Ramos (cell line): Measurements from ENCODE around the gene MOB3B.

Experiments used
- in situ Hi-C: fragments of 300-500 bp; cut with MboI; formaldehyde crosslinking; loops from one replicate; pipeline ENCODE4 v1.14.3; 2022; ENCODE audit warnings: low sequenced_read_pairs; ENCODE audit not compliant: unreplicated experiment

The MOB3B gene

GRCh38 chr9:27351438-27351837, 178.2 kb downstream of the MOB3B start:
- in situ Hi-C loops = no loop called here

DNA sequence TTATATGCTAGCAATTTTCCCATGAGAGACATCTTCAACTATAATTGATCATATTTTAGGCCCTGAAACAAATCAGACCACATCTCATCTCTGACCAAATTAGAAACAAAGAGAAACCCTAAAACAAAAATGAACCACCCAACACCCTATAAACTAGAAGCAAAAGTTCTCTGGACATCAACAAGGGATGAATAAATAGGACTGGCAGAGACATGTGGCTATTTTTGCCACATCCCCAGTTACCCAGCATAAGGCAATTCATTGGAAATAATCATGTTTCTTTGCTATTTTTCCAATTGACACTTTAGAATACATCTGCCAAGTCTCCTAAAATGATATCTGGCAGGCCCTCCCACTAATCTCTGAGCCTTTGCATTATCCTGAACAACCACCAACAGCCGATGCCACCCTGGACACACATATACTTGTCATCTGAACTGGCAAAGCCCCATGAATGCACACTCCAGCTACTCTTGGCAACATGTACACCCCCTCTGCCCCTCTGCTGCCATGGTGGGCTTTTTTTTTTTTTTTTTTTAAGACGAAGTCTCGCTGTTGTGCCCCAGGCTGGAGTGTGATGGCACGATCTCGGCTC, 179.1 kb downstream of the MOB3B start:
- in situ Hi-C loops = no loop called here

GRCh38 chr9:27349698-27350080, 179.9 kb downstream of the MOB3B start:
- in situ Hi-C loops = no loop called here

DNA sequence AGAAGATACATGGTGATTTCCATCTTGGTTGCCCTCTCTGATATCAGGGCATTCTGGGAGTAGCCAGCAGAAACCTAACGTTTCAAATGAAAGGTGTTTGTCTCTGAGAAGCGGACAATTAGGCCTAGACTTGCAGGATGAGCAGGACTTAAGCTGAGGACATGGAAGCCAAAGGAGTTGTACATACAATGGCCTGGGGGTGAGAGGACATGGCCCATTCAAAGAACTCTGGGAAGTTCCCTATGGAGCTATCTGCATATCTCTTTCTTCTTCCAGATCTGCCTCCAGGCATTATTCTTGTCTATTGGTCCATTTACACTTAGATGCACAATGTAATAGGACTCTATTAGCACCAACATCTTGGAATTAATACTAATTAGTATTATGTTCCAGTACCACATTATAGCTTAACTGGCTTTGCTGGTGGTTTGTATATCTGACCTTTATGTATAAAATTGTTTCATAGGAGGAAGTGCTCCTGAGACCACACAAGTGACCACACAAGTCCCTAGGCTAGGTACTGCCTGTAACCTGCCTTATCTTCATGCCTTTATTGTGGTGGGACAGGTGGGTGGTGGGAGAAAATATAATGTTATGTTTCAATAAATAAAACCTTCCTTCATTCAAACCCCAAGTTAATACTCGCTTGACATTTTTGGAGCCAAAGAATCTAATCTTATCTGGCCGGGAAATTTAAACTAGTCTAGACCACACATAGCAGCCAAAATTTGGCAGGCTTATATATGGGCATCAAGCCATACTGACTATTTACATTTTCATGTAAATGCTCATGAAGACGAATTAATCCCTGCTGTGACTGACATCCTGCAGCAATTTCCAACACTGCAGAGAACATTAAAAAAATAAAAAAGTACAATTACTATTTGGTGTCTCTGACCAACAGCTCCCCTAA, 180.6 kb downstream of the MOB3B start:
- in situ Hi-C loops = no loop called here

- in situ Hi-C loops = no loop called here
Measured at GRCh38 chr9:27347889-27348288, 181.7 kb downstream of the MOB3B start.

- in situ Hi-C loops = no loop called here
Measured at GRCh38 chr9:27344776-27345175, 184.8 kb downstream of the MOB3B start.

DNA sequence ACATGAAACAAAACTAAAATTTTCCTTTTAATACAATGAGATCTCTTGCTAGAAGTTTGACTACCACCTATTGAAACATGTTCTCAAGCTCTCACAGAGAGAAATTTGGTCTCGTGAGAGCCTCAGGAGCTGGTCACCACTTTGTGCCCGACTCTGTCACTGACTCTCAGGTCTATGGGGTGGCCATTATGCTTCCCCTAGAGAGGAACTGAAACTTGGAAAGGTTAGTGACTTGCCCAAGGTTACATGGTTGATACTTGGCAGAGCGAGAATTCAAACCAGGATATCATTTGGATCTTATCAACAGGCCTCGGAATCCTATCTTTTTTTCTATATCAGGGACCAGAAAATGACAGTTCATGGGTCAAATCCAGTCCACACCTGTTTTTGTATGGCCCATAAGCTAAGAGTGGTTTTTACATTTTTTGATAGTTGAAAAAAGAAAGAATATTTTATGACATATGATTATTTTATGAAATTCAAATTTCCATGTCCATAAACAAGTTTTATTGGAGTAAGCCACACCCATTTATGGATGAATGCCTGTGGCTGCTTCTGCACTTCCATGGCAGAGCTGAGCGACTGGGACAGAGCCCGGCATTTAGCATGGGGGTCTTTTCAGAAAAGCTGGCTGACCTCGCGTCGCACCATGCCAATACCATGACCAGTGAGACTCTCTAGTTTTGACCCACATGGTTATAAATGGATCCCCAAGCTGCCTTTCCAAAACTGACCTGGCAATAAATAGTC, 187.9 kb downstream of the MOB3B start:
- in situ Hi-C loops = no loop called here

DNA sequence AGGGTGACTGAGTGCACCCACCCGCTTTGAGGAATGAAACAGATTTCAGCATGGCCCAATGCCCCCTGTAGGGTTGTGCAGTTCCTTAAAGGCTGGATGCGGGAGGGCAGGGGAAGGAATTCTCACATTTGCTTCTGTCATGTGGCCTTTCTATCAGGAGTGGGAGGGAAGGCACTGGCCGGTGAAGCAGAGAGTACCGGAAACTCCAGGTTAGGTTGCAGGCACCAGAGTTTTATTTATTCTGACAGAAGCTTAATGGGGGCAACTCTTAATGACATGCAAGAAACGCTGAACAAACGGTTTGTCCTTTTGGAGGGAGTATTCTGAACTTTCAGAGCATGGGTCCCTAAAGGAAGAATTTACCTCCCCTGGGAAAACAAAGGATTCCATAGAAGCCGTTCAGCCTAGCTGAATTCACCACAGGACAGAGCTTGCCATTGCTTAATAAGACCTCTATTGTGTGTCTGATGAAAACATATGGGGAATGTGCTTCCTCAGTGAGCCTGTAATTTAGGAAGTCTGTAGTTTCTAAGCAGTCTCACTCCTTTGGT, 188.6 kb downstream of the MOB3B start:
- in situ Hi-C loops = no loop called here

DNA sequence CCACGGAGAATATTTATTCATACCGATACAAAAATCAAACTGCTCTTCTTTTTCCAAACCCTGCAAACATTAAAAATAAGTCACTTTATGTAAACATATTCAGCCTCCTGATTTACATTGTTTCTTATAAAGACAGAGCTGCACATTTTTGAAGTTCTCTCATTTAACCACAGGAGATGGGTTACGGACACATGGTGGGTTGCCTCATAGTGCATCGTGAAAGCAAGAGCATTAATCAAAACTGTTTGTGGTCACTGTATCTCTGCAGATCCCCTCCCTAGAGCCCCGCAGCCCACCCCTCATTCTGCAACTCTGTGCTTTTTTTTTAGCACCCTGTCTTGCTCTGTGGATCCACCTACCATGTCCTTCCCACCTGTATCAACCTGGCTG, 189.3 kb downstream of the MOB3B start:
- in situ Hi-C loops = no loop called here

- in situ Hi-C loops = loop anchor here (10.0 kb wide), 1 partner anchor 185 kb away; the partner anchor contains the start of genes IFNK and MOB3B
Measured at GRCh38 chr9:27339661-27340284, 189.8 kb downstream of the MOB3B start.

DNA sequence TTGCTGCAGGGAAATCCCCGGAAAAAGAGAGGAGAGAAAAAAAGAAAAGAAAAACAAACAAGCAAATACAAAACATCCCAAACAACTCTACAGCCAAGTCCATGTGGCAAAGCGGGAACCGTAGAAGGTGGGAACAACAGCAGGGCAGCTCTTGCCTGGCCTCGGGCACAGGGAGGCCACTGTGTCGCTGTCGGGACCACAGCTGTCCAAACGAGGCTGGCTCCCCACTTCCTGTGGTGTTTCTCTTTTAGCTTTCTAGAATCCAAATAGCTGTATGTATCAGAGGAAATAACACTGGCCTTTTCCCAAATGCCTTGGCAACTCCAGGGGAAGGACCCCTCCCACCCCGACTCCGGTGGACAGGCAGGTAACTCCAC, 191.1 kb downstream of the MOB3B start:
- in situ Hi-C loops = loop anchor here (10.0 kb wide), 1 partner anchor 186 kb away; the partner anchor contains the start of genes IFNK and MOB3B

GRCh38 chr9:27337833-27338526, 191.6 kb downstream of the MOB3B start:
- in situ Hi-C loops = loop anchor here (10.0 kb wide), 1 partner anchor 187 kb away; the partner anchor contains the start of genes IFNK and MOB3B

DNA sequence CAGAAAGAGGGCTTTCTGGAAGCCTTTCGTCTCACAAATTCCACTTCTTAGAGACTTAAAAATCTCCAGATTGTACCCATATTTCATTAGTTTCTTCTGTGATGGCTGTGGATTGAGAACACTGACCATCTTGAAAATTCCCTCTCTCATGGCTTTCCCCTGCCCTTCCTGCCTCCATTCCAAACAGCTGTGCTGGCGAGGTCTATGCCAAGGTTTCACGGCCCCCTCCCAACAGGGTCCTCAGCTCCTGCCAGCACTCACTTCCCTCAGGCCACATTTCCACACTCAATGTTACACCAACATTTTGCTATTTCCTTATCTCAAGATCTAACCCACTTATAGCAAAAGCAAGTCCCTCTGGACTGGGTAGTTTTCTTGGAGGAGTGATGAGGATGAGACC, 192.4 kb downstream of the MOB3B start:
- in situ Hi-C loops = loop anchor here (10.0 kb wide), 1 partner anchor 188 kb away; the partner anchor contains the start of genes IFNK and MOB3B

DNA sequence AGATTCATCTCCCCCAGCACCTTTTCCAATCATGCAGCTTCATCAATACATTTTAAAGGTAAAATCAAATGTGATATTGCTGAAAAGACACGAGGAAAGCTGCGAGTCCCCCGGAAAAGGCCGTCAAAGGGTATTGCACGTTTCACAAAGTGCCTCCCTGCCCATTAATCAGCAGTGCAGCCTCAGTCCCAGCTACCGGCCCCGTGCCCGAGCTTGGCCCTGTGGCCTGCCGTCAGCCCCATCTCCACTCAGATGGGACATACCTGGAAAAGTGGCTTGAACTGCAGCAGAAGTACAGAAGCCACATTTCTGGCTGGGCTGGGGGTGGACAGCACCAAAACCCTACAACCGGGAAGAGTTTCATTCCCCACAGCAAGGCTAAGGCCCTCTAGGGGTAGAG, 192.8 kb downstream of the MOB3B start:
- in situ Hi-C loops = loop anchor here (10.0 kb wide), 1 partner anchor 188 kb away; the partner anchor contains the start of genes IFNK and MOB3B

DNA sequence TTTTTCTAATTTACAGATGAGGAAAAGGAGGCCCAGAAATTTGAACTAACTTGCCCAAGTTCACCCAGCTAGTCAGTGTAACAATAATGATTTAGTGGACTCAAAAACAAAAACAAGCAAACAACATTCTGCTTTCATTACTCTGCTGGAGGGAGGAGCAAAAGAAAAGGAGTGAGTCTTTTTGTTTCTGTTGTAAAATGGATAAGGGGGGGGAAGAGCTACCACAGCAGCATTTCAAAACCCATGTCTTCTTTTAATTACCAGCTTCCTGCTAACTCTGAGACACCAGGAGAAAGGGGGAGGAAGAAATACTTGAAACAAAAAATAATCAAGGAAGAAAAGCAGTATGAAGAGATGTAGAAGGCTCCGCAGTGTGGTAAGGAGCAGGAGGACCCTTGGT, 193.5 kb downstream of the MOB3B start:
- in situ Hi-C loops = loop anchor here (10.0 kb wide), 1 partner anchor 189 kb away; the partner anchor contains the start of genes IFNK and MOB3B

DNA sequence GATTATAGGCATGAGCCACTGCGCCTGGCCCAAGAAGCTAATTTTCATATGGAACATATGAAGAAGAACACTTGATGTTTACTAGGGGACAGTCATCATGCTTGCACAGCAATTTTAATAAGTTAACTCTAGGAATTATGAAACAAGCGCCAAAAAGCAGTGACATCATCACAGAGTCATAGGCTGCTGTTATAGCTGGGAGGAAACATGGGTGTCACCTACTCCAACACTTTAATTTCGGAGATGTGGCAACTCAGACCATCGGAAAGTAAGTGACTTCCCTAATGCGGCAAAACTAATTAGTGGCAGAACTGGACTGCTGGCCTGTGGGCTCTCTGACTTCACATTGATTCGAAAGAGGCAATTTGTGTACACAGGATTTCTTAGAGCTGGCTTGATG, 194.5 kb downstream of the MOB3B start:
- in situ Hi-C loops = loop anchor here (10.0 kb wide), 1 partner anchor 190 kb away; the partner anchor contains the start of genes IFNK and MOB3B

DNA sequence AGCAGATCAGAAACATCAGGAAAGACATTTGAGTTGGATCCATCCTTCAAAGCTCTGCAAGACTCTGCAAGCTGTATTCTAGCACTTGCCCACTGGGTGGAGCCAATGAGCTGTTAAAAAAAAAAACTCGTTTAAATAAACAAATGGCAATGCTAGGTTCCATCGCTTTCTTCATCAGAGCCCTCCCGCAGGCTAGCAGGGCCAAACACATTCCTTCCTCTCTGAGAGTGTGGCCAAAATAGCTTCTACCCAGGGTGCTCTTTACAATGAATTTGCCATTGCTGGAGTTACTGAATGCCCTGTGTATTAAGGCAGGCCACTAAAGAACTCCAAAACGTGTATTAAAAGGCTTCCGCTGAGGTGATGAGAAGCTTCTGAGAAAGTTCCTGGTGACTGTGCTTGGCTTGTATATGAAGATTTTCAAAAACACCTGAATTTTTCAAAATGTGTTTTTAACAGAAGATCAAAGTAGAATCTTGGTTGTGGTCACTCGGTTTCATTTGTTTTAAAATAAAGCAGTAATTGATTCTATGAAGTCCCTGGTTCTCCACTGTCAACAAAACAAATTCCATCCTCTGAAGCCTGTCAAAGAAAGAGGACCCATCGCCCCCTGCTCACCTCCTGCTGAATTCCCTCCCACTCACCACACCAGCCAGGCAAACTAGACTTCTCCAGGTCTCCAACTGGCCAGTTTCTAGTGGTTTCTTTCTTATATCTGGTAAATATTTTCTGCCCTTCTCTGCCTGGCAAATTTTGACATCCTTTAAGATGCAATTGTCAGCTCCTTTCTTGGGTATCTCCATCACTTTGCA, 196.2 kb downstream of the MOB3B start:
- in situ Hi-C loops = loop anchor here (10.0 kb wide), 1 partner anchor 191 kb away; the partner anchor contains the start of genes IFNK and MOB3B

- in situ Hi-C loops = loop anchor here (10.0 kb wide), 1 partner anchor 193 kb away; the partner anchor contains the start of genes IFNK and MOB3B
Measured at GRCh38 chr9:27331393-27331792, 198.2 kb downstream of the MOB3B start.
